Smooth muscle cell (in vitro differentiated cells): ENCODE results near the gene TBCK. TPM values are rescaled to one million over a fixed set of nuclear protein-coding genes. Genes with fewer than 3 reads are reported as not detected.

Source experiments
- DNase-seq: peaks from one replicate; lab custom pipeline; 2025; ENCODE audit not compliant: unreplicated experiment; lab: John Stamatoyannopoulos, UW
- H2AFZ ChIP-seq: fragments of 200-600 bp; sonication (generic); 2 replicates; pipeline ENCODE4 v1.6.0; 2016; ENCODE audit warnings: antibody characterized with exemption, low read depth, mild to moderate bottlenecking
- H3F3A ChIP-seq: fragments of 200-600 bp; sonication (generic); 2 replicates; pipeline ENCODE4 v1.6.0; 2017; ENCODE audit warnings: antibody characterized with exemption, low read depth
- H3K27ac ChIP-seq: fragments of 200-600 bp; sonication (generic); 2 replicates; pipeline ENCODE4 v1.5.1; 2016; ENCODE audit warnings: low read depth, mild to moderate bottlenecking
- H3K27me3 ChIP-seq: fragments of 200-600 bp; sonication (generic); 2 replicates; pipeline ENCODE4 v1.6.1; 2016; ENCODE audit warnings: low read depth, mild to moderate bottlenecking
- H3K36me3 ChIP-seq: fragments of 200-600 bp; sonication (generic); 2 replicates; pipeline ENCODE4 v1.5.1; 2016; ENCODE audit warnings: low read depth
- H3K4me1 ChIP-seq: fragments of 200-600 bp; sonication (generic); 2 replicates; pipeline ENCODE4 v1.5.1; 2016; ENCODE audit warnings: low read depth
- H3K4me2 ChIP-seq: fragments of 200-600 bp; sonication (generic); 2 replicates; pipeline ENCODE4 v1.6.0; 2016; ENCODE audit warnings: mild to moderate bottlenecking
- H3K4me3 ChIP-seq: fragments of 200-600 bp; sonication (generic); 2 replicates; pipeline ENCODE4 v1.5.1; 2016; ENCODE audit warnings: mild to moderate bottlenecking
- H3K79me2 ChIP-seq: fragments of 200-600 bp; sonication (generic); 2 replicates; pipeline ENCODE4 v1.6.0; 2016; ENCODE audit warnings: low read depth, mild to moderate bottlenecking
- H3K9ac ChIP-seq: fragments of 200-600 bp; sonication (generic); 2 replicates; pipeline ENCODE4 v1.6.0; 2016; ENCODE audit warnings: low read depth
- H3K9me3 ChIP-seq: fragments of 200-600 bp; sonication (generic); replicated peaks from 2 replicates; pipeline ENCODE4 v1.5.1; 2016; ENCODE audit warnings: low read depth
- H4K20me1 ChIP-seq: fragments of 200-600 bp; sonication (generic); 2 replicates; pipeline ENCODE4 v1.6.0; 2016; ENCODE audit warnings: low read depth
- WGBS: methylation state at CpG from one replicate; pipeline ENCODE4 v1.1.7; 2016; ENCODE audit warnings: low lambda C conversion rate; 5-methylcytosine and 5-hydroxymethylcytosine counted together
- polyA plus RNA-seq: library from polyadenylated mRNA; unstranded; fragments of >200 nt; fragmentation: Nextera tagmentation; extraction: Ambion mirVana; gene quantifications from 2 replicates; pipeline ENCODE4 v1.2.1, GENCODE V29; 2016
- total RNA-seq: library from RNA; depleted of rRNA; stranded (reverse); fragments of >200 nt; gene quantifications from 2 replicates; pipeline ENCODE4 v1.2.3, GENCODE V29; 2014
- TF ChIP-seq, protein P1 (sequence below): fragments of 200-600 bp; sonication (generic); IDR thresholded peaks from 2 replicates; pipeline ENCODE4 v1.5.1; 2017; ENCODE audit warnings: borderline replicate concordance, mild to moderate bottlenecking, antibody characterized with exemption; ENCODE audit not compliant: insufficient read depth, poor library complexity, severe bottlenecking

The TBCK gene
- 28.1 and 39.5 TPM in 2 replicates for total RNA-seq
- 10.0 and 15.9 TPM in 2 replicates for polyA plus RNA-seq

- H3K4me1 ChIP-seq, result peaks cover 20% of the 10 kb centered on the region
- TF ChIP-seq, protein P1, sequence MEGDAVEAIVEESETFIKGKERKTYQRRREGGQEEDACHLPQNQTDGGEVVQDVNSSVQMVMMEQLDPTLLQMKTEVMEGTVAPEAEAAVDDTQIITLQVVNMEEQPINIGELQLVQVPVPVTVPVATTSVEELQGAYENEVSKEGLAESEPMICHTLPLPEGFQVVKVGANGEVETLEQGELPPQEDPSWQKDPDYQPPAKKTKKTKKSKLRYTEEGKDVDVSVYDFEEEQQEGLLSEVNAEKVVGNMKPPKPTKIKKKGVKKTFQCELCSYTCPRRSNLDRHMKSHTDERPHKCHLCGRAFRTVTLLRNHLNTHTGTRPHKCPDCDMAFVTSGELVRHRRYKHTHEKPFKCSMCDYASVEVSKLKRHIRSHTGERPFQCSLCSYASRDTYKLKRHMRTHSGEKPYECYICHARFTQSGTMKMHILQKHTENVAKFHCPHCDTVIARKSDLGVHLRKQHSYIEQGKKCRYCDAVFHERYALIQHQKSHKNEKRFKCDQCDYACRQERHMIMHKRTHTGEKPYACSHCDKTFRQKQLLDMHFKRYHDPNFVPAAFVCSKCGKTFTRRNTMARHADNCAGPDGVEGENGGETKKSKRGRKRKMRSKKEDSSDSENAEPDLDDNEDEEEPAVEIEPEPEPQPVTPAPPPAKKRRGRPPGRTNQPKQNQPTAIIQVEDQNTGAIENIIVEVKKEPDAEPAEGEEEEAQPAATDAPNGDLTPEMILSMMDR, result no peak
- peak within 1 kb of the TSS; percentile 89 for H3K4me2 ChIP-seq
- DNase-seq, result peak; percentile 80
- WGBS, result under 1% methylated on average over 44 of the region's 44 CpGs
- no peaks in the 10 kb centered on the region for H3K27me3 ChIP-seq
- H3K9ac ChIP-seq, result peak within 1 kb of the TSS; percentile 99
- H2AFZ ChIP-seq, result peak within 1 kb of the TSS; percentile 93
- H3K27ac ChIP-seq, result peak within 1 kb of the TSS; percentile 99
- H3K4me3 ChIP-seq, result peak within 1 kb of the TSS; percentile 92
- no peaks in the 10 kb centered on the region for H4K20me1 ChIP-seq
- H3K9me3 ChIP-seq, result no peaks in the 10 kb centered on the region
- H3F3A ChIP-seq, result no peaks in the 10 kb centered on the region
- no peaks in the 10 kb centered on the region for H3K36me3 ChIP-seq
- peaks cover 81% of the 10 kb centered on the region for H3K79me2 ChIP-seq
These were observed at the start of gene TBCK, which contains the start of gene AIMP1 for GRCh38 chr4:106315968-106316772. Gene TBCK (minus strand): TSS chr4:106316209. CDS start chr4:106308960, 7,249 bp downstream. Gene AIMP1 (plus strand): TSS chr4:106316550. CDS start chr4:106325010, 8,460 bp downstream.

DNA sequence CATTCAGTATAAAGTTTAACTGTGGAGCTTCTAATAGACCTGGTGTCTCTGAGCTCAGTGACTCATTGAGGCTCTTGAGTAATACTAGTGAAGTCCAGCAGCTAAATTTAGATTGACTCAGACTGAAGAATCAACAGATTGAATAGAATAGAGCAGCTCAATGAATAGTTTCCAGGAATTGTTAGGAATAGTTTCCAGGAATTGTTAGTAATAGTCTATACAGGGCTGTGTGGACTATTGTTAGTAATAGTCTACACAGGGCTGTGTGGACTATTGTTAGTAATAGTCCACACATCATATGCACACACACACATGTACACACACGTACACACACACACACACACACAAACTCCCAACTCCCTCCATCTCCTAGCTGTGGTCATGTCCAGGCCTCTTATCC, 49.6 kb upstream of the TBCK start:
- Histone ChIP-seq H3K79me2 (no peaks in the 10 kb centered on the region), H4K20me1 (no peaks in the 10 kb centered on the region), H2AFZ (peak overlapping the region; percentile 56), H3K27ac (peak overlapping the region; percentile 73), H3K27me3 (no peaks in the 10 kb centered on the region), H3K9ac (no peak overlapping the region), H3K36me3 (no peaks in the 10 kb centered on the region), H3K9me3 (no peaks in the 10 kb centered on the region), H3K4me3 (no peak overlapping the region), H3K4me2 (peak overlapping the region; percentile 65), H3K4me1 (peaks cover 4% of the 10 kb centered on the region), H3F3A (peaks cover 16% of the 10 kb centered on the region)
- WGBS, result 76% methylated on average over 1 of the region's 1 CpG
- TF ChIP-seq, protein P1, result no peak
- no peak for DNase-seq

GRCh38 chr4:106364282-106364681, 48.3 kb upstream of the TBCK start:
- H3K4me2 ChIP-seq, result no peak overlapping the region
- peak overlapping the region; percentile 76 for H2AFZ ChIP-seq
- 74% methylated on average over 1 of the region's 1 CpG for WGBS
- DNase-seq, result no peak
- H3K9ac ChIP-seq, result no peak overlapping the region
- H3K9me3 ChIP-seq, result no peaks in the 10 kb centered on the region
- no peaks in the 10 kb centered on the region for H4K20me1 ChIP-seq
- TF ChIP-seq, protein P1, result no peak
- peaks cover 16% of the 10 kb centered on the region for H3F3A ChIP-seq
- no peaks in the 10 kb centered on the region for H3K36me3 ChIP-seq
- H3K27ac ChIP-seq, result peak overlapping the region; percentile 73
- no peaks in the 10 kb centered on the region for H3K27me3 ChIP-seq
- no peaks in the 10 kb centered on the region for H3K79me2 ChIP-seq
- H3K4me3 ChIP-seq, result no peak overlapping the region
- H3K4me1 ChIP-seq, result peaks cover 4% of the 10 kb centered on the region
